OCI-LY3 (cell line): ENCODE measurements around the gene HYOU1.
A peak's percentile ranks its signal among the peaks of the same experiment; 100 is the strongest.
"Not testable (repeated sequence)": the region's sequence is repeated elsewhere in the genome, so short reads cannot be mapped to it uniquely, and the experiment has no call there.

Experiments used
- H2AFZ ChIP-seq: fragments of 200-600, 300-600 bp; shearing (Covaris generic); 2 replicates; pipeline ENCODE4 v1.6.0; 2014; ENCODE audit warnings: antibody characterized with exemption, low read depth, low read length
- H3K27ac ChIP-seq: fragments of 200-600, 300-600 bp; sonication (generic); 2 replicates; pipeline ENCODE4 v1.5.1; 2014; ENCODE audit warnings: mild to moderate bottlenecking, low read length, moderate library complexity, mixed read lengths
- H3K27me3 ChIP-seq: fragments of 200-600, 300-600 bp; sonication (generic); 2 replicates; pipeline ENCODE4 v1.6.1; 2014; ENCODE audit warnings: low read depth, low read length, mixed read lengths
- H3K36me3 ChIP-seq: fragments of 200-600, 300-600 bp; sonication (generic); replicated peaks from 2 replicates; pipeline ENCODE3; 2014; ENCODE audit warnings: low read depth, low read length, mixed read lengths
- H3K4me1 ChIP-seq: fragments of 300-600, 200-600 bp; sonication (generic); 2 replicates; pipeline ENCODE4 v1.6.1; 2014; ENCODE audit warnings: low read length, mixed read lengths
- H3K4me2 ChIP-seq: fragments of 200-600, 300-600 bp; sonication (generic); 2 replicates; pipeline ENCODE4 v1.6.1; 2014; ENCODE audit warnings: low read length, mixed read lengths
- H3K4me3 ChIP-seq: fragments of 300-600, 200-600 bp; sonication (generic); 2 replicates; pipeline ENCODE4 v1.5.1; 2014; ENCODE audit warnings: antibody characterized with exemption, mild to moderate bottlenecking, low read length, moderate library complexity
- H3K79me2 ChIP-seq: fragments of 300-600, 200-600 bp; shearing (Covaris generic); 2 replicates; pipeline ENCODE4 v1.6.1; 2014; ENCODE audit warnings: mild to moderate bottlenecking, low read length, mixed read lengths
- H3K9ac ChIP-seq: fragments of 300-600, 200-600 bp; shearing (Covaris generic); 2 replicates; pipeline ENCODE4 v1.6.0; 2014; ENCODE audit warnings: mild to moderate bottlenecking, low read length, moderate library complexity
- H3K9me3 ChIP-seq: fragments of 200-600, 300-600 bp; shearing (Covaris generic); 2 replicates; pipeline ENCODE4 v1.6.1; 2014; ENCODE audit warnings: low read length, mixed read lengths; ENCODE audit not compliant: insufficient read depth
- H4K20me1 ChIP-seq: fragments of 200-600, 300-600 bp; sonication (generic); 2 replicates; pipeline ENCODE4 v1.6.1; 2016; ENCODE audit warnings: low read length, mixed read lengths; ENCODE audit not compliant: insufficient read depth
- EZH2phosphoT487 ChIP-seq: fragments of 200-600 bp; shearing (Covaris generic); IDR thresholded peaks from 2 replicates; pipeline ENCODE4 v1.6.1; 2018; ENCODE audit warnings: antibody characterized with exemption, mixed run types, low read depth
- TF ChIP-seq, protein P1 (sequence below): fragments of 200-600, 300-600 bp; sonication (generic); IDR thresholded peaks from 2 replicates; pipeline ENCODE4 v1.5.1; 2014; ENCODE audit warnings: antibody characterized with exemption, low read length, low read depth

Gene HYOU1, protein sequence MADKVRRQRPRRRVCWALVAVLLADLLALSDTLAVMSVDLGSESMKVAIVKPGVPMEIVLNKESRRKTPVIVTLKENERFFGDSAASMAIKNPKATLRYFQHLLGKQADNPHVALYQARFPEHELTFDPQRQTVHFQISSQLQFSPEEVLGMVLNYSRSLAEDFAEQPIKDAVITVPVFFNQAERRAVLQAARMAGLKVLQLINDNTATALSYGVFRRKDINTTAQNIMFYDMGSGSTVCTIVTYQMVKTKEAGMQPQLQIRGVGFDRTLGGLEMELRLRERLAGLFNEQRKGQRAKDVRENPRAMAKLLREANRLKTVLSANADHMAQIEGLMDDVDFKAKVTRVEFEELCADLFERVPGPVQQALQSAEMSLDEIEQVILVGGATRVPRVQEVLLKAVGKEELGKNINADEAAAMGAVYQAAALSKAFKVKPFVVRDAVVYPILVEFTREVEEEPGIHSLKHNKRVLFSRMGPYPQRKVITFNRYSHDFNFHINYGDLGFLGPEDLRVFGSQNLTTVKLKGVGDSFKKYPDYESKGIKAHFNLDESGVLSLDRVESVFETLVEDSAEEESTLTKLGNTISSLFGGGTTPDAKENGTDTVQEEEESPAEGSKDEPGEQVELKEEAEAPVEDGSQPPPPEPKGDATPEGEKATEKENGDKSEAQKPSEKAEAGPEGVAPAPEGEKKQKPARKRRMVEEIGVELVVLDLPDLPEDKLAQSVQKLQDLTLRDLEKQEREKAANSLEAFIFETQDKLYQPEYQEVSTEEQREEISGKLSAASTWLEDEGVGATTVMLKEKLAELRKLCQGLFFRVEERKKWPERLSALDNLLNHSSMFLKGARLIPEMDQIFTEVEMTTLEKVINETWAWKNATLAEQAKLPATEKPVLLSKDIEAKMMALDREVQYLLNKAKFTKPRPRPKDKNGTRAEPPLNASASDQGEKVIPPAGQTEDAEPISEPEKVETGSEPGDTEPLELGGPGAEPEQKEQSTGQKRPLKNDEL

DNA sequence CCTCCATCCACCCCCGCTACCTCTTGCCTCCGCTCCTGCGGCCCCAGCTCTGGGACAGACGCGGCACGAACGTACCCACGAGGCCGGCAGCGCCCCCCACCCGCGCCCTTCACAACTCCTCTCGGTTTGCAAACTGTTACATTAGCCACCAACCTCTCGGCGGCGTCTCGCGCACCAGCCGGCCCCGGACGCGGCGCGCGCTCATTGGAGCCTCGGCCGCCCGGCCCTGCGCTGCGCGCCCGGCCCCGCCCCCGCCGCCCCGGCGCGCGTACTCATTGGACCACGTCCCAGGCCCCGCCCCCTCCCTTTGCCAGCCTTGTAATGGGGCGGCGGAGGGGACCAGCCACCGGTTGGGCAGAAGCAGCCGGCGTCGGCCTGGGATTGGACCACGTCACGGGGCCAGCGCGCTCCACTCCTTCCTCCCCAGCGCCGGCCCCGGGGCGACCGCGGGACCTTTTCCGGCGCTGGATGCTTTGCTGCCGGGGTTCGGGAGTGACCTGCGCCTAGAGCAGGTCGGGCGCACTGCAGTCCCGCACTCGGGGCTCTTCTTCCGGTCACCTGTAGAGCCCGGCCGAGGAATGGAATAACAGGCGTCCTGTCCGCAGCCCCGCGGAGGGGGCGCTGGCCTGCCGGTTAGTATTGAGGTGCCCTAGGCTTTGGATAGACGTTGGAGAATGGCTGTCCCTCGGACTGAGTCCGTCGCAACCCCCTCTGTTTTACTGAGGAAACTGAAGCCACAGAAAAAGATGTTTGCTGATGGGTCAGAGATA lies at the start of gene HYOU1:
HYOU1 (minus strand) TSS at position 206 of the 770 bp plus-strand sequence. CDS start 1,045 bp downstream, outside the sequence.
- Histone ChIP-seq H2AFZ (peak within 1 kb of the TSS; percentile 87), H4K20me1 (no peaks in the 10 kb centered on the region; the same call in 1 of the 2 replicates), H3K4me2 (peak within 1 kb of the TSS; percentile 99), H3K36me3 (peaks cover 31% of the 10 kb centered on the region), H3K9me3 (no peaks in the 10 kb centered on the region), H3K27ac (peak within 1 kb of the TSS; percentile 66), H3K4me3 (peak within 1 kb of the TSS; percentile 97), H3K79me2 (peaks cover 46% of the 10 kb centered on the region), H3K4me1 (peaks cover 37% of the 10 kb centered on the region), H3K9ac (peak within 1 kb of the TSS; percentile 88), H3K27me3 (no peaks in the 10 kb centered on the region)
- TF ChIP-seq, protein P1, sequence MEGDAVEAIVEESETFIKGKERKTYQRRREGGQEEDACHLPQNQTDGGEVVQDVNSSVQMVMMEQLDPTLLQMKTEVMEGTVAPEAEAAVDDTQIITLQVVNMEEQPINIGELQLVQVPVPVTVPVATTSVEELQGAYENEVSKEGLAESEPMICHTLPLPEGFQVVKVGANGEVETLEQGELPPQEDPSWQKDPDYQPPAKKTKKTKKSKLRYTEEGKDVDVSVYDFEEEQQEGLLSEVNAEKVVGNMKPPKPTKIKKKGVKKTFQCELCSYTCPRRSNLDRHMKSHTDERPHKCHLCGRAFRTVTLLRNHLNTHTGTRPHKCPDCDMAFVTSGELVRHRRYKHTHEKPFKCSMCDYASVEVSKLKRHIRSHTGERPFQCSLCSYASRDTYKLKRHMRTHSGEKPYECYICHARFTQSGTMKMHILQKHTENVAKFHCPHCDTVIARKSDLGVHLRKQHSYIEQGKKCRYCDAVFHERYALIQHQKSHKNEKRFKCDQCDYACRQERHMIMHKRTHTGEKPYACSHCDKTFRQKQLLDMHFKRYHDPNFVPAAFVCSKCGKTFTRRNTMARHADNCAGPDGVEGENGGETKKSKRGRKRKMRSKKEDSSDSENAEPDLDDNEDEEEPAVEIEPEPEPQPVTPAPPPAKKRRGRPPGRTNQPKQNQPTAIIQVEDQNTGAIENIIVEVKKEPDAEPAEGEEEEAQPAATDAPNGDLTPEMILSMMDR, result peak; percentile 18; the same call in 1 of the 2 replicates
- TF ChIP-seq EZH2phosphoT487, result no peak

DNA sequence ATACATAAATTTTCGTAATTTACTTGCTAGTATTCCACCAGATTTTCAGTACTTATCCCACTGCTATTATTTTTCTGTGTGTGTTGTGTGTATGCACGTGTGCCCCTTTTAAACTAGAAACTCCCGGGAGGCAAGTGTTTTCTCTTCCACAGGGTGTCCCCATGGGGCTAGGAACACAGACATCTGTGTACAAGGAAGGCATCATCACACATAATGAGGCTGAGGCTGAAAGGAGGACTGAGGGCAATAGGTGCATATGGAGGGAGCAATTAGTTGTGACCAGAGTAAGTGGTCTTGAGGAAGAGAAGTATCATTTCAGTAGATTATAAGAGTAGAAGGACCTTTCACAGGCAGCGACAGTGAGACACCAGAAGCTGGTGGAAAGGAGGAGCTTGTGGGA lies 46.8 kb upstream of the HYOU1 start:
- no peaks in the 10 kb centered on the region for H3K9me3 ChIP-seq
- no peak overlapping the region for H3K4me3 ChIP-seq
- H3K27me3 ChIP-seq, result no peaks in the 10 kb centered on the region
- no peaks in the 10 kb centered on the region for H4K20me1 ChIP-seq
- TF ChIP-seq, protein P1, result no peak
- no peak overlapping the region for H3K9ac ChIP-seq
- H3K27ac ChIP-seq, result no peak overlapping the region
- no peak overlapping the region for H3K4me2 ChIP-seq
- H3K4me1 ChIP-seq, result peaks cover 32% of the 10 kb centered on the region
- H3K79me2 ChIP-seq, result peaks cover 37% of the 10 kb centered on the region
- no peaks in the 10 kb centered on the region for H3K36me3 ChIP-seq
- no peak overlapping the region for H2AFZ ChIP-seq

DNA sequence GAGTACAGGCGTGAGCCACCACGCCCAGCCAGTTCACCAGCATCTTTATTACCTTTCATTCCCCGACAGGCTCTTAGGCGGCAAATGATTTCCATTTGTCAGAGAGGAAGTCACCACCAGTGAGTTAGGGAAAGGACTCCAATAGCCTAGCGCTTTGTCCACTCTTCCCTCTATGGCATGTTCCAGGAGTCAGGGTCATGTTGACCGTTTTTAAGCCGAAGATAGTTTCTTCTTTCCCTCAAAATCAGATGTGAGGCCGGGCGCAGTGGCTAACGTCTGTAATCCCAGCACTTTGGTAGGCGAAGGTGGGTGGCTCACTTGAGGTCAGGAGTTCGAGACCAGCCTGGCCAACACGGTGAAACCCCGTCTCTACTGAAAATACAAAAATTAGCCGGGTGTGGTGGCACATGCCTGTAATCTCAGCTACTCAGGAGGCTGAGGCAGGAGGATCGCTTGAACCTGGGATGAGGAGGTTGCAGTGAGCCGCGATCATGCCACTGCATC lies 46.2 kb upstream of the HYOU1 start:
- Histone ChIP-seq H3K4me3 (peak overlapping the region; percentile 89), H3K9ac (peak overlapping the region; percentile 94), H3K4me1 (peaks cover 26% of the 10 kb centered on the region), H3K4me2 (peak overlapping the region; percentile 95), H3K79me2 (peaks cover 32% of the 10 kb centered on the region)
- not testable (repeated sequence) for H2AFZ ChIP-seq, H4K20me1 ChIP-seq, H3K9me3 ChIP-seq, H3K36me3 ChIP-seq, H3K27ac ChIP-seq, H3K27me3 ChIP-seq

- H3K4me3 ChIP-seq, result peak within 1 kb of the TSS; percentile 89
- H2AFZ ChIP-seq, result peak within 1 kb of the TSS; percentile 92
- TF ChIP-seq, protein P1, result no peak
- TF ChIP-seq EZH2phosphoT487, result no peak
- H3K4me1 ChIP-seq, result peaks cover 24% of the 10 kb centered on the region
- no peaks in the 10 kb centered on the region for H4K20me1 ChIP-seq
- H3K36me3 ChIP-seq, result peaks cover 16% of the 10 kb centered on the region
- H3K9me3 ChIP-seq, result no peaks in the 10 kb centered on the region
- H3K27ac ChIP-seq, result peak within 1 kb of the TSS; percentile 78
- H3K79me2 ChIP-seq, result peaks cover 22% of the 10 kb centered on the region
- peak within 1 kb of the TSS; percentile 94 for H3K9ac ChIP-seq
- H3K27me3 ChIP-seq, result no peaks in the 10 kb centered on the region
- peak within 1 kb of the TSS; percentile 95 for H3K4me2 ChIP-seq
These were observed 44.9 kb upstream of the HYOU1 start, which contains the start of gene DPAGT1 for GRCh38 chr11:119101759-119102423. Gene DPAGT1 (minus strand): TSS chr11:119101853. CDS start chr11:119101655, 198 bp downstream.
